ENCODE measurements around the gene COMMD10.
"Not testable (repeated sequence)": the region's sequence is repeated elsewhere in the genome, so short reads cannot be mapped to it uniquely, and the experiment has no call there.

Gene COMMD10

GRCh38 chr5:116098998-116099397, 14.2 kb downstream of the COMMD10 start:
- DNase-seq: no peak

GRCh38 chr5:116104941-116105340, 20.1 kb downstream of the COMMD10 start:
- not testable (repeated sequence) for DNase-seq

DNA sequence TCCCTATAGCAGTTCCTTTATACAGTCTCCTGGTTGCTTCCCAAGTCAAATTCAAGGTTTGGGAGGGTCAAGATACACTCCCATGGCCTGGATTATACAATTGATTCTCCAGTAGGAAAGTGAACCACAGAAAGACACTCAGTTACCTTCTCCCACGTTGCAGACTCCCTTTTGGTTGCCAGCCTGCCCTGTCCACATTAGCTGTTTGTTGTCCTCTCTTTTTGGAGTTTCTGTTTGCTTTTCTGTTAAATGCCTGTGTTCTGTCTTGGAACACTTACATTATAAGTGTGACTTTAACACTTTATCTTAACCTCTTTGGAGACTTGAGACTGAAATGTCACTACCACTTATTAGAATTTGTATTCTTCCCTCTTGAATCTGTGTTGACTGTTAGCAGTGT, 30.3 kb downstream of the COMMD10 start:
- no peak for DNase-seq

GRCh38 chr5:116130471-116130870, 45.6 kb downstream of the COMMD10 start:
- DNase-seq: no peak

GRCh38 chr5:116130976-116131375, 46.2 kb downstream of the COMMD10 start:
- DNase-seq: no peak

DNA sequence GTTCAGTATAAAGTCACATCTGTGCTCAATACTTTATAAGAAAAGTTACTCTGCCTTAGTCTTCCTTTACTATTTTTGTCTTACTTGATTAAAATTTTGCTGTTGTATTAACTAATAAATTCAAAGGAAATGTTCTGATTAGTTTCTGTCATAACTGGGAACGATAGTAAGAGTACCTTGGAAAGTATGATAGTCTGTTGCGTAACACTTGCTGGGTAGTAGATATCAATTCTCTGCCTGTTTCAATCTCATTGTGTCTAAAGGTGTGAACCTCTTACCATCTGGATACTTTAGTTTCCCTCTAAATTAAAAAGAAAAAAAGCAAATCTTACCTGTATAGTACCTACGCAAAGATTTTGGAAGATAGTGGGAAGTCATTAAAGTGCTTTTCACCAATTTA, 48.5 kb downstream of the COMMD10 start:
- no peak for DNase-seq

DNA sequence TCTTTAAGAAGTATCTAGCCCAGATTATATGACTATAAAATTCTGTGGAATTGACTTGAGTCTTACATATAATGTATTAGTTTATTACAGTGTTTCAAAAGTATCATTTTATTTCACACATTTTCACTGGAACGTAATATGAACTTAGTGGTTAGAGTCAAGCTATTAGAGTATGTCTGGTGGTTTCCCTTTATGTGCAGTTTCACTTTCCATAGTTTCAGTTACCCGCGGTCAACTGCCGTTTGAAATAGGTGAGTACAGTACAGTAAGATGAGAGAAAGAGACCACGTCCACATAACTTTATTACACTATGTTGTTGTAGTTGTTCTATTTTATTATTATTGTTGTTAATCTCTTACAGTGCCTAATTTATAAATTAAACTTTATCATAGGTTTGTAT, 50.5 kb downstream of the COMMD10 start:
- no peak for DNase-seq

- peak; percentile 48 for DNase-seq
These were observed 52.9 kb downstream of the COMMD10 start for GRCh38 chr5:116137544-116138378.

GRCh38 chr5:116142495-116142894, 57.7 kb downstream of the COMMD10 start:
- no peak for DNase-seq

DNA sequence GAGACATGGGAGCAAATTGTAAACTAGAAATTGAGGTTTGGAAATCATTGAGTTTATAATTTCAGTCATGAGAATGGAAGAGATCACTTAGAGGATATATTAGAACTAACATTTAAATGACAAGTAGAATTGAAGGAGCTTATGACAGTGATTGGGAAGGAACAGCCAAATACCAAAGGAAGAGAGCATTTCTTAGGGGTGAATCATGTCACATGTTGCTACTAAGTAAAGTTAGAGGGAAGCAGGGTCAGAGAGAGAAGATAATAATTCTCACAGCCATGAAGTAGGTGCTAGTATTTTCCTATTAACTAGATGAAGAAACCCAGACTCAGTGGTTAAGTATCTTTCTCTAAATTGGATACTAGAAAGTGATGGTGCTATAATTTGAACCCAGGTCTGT, 59.3 kb downstream of the COMMD10 start:
- no peak for DNase-seq

GRCh38 chr5:116144991-116145390, 60.2 kb downstream of the COMMD10 start:
- no peak for DNase-seq

GRCh38 chr5:116145416-116145815, 60.6 kb downstream of the COMMD10 start:
- no peak for DNase-seq

DNA sequence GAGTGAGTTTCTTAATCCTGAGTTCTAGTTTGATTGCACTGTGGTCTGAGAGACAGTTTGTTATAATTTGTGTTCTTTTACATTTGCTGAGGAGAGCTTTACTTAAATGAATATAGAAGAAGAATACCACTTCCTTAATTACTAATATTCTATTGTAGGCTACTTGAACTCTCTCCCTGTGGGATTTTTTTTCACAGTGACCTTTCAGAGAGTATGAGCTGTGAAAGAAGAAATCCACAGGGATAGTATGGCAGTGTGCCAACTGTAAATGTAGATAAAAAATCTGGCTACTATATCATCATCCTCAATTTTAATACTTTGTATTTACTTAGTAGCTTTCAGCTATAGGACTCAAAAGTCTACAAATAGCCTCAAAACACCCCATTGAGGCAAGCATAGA, 67.3 kb downstream of the COMMD10 start:
- DNase-seq: no peak

GRCh38 chr5:116153687-116154174, 68.9 kb downstream of the COMMD10 start:
- no peak for DNase-seq

- no peak for DNase-seq
These were observed 69.4 kb downstream of the COMMD10 start for GRCh38 chr5:116154252-116154651.

- no peak for DNase-seq
These were observed 70.1 kb downstream of the COMMD10 start for GRCh38 chr5:116154931-116155330.

DNA sequence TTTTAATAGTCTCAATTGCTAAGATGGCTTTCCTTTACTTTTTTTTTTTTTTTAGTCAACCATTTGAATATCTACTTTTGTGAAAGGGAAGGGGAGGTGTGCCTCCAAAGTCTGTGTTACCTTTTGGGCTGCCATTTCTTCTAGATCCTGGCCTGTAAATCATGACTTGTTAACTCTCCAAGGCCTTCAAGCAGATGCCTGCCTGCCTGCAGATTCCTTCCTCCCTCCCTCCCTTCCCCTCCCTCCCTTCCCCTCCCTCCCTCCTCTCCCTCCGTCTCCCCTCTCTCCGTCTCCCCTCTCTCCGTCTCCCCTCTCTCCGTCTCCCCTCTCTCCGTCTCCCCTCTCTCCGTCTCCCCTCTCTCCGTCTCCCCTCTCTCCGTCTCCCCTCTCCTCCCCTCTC, 73.1 kb downstream of the COMMD10 start:
- no peak for DNase-seq

DNA sequence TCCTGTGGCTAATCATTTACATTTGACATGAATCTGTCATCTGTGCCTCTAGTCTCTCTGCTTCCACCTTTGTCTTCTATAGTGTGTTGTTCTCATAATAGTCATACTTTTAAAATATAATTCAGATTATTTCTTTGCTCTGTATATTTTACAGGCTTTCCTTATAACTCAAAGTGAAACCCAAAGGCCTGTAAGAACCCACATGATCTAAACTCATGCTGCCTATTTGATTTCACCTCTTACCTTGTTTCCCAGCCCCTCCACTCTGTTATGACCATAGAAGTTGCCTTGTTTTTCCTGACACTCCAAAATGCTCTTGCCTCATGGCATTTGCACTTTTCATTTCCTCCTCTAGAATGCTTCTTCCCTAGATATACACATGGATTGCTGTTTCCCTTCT, 74.2 kb downstream of the COMMD10 start:
- DNase-seq: no peak

GRCh38 chr5:116174111-116174510, 89.3 kb downstream of the COMMD10 start:
- DNase-seq: no peak

- no peak for DNase-seq
These were observed 91.3 kb downstream of the COMMD10 start for GRCh38 chr5:116176121-116176520.

DNA sequence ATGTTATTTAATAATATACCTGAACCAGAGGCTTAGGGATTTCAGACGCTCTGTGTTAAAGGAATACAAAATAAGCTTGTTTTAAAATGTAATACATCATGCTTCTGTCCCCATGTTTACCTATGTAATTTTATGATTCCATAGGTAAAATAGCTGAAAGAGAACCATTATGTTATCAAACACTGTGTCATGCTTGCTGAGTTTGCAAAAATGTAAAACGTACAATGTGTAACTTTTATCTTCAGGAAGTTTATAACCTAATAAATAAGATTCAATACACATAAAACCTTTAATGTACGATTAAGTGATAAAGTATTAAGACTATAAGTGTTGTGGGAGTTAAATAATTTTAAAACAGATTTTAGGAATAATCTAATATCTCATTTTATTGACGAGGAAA, 94.1 kb downstream of the COMMD10 start:
- DNase-seq: no peak

- no peak for DNase-seq
These were observed 124.3 kb downstream of the COMMD10 start for GRCh38 chr5:116209166-116209565.

- DNase-seq: no peak
These were observed 127.4 kb downstream of the COMMD10 start for GRCh38 chr5:116212225-116212624.

- no peak for DNase-seq
These were observed 131.4 kb downstream of the COMMD10 start for GRCh38 chr5:116216246-116216645.

Measured in NCI-H446 treated with DMSO at 0.1 percent for 48 hours (cell line).